Renal cortical epithelial cell (primary cell): Measurements from ENCODE around the gene ACAT2. TPM values are rescaled to one million over a fixed set of nuclear protein-coding genes. Genes with fewer than 3 reads are reported as not detected.
"Not testable (repeated sequence)": the region's sequence is repeated elsewhere in the genome, so short reads cannot be mapped to it uniquely, and the experiment has no call there.

Source experiments
- DNase-seq: peaks from one replicate; pipeline ENCODE4 v3.0.0-alpha.2; 2011; ENCODE audit warnings: low read depth
- total RNA-seq: library from RNA; depleted of rRNA; stranded (reverse); fragments of >200 nt; gene quantifications from 2 replicates; pipeline ENCODE4 v1.2.3, GENCODE V29; 2014

Gene ACAT2
- total RNA-seq, 1 donor from 2014 or later: 17.4 TPM

DNA sequence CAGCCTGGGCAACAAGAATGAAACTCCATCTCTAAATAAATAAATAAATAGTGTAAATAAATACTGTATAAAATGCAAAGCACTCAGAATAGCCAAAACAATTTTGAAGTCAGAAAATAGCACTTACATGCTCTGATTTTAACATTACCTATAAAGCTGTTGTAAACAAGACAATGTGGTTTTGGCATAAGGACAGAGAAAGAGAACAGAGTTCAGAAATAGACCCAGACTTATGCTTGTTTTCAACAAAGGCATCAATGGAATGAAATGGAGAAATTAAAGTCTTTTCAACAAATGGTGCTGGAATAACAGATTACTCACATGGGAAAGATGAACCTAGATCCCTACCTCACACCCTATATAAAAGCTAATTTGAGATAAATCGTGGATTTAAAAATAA, 10.4 kb downstream of the ACAT2 start:
- DNase-seq: no peak

DNA sequence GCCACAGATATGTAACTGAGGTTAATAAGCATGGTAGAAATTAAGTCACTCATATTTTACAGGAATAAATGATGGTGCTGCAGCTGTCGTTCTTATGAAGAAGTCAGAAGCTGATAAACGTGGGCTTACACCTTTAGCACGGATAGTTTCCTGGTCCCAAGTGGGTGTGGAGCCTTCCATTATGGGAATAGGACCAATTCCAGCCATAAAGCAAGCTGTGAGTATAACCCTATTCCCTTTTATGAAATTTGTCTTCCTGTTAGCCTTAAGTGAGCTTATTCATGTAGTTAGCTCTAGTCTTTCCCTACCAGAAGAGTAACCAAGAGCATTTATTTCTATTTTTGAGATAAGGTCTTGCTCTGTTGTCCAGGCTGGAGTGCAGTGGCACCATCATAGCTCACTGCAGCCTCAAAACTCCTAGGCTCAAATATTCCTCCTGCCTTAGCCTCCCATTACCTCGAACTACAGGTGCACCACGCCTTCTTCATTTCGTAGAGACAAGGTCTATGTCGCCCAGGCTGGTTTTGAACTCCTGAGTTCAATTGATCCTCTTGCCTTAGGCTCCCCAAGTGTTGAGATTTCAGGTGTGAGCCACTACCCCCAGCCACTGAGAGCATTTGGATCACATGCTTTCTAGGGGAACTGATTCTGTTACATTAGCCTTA, 15.5 kb downstream of the ACAT2 start:
- no peak for DNase-seq

DNA sequence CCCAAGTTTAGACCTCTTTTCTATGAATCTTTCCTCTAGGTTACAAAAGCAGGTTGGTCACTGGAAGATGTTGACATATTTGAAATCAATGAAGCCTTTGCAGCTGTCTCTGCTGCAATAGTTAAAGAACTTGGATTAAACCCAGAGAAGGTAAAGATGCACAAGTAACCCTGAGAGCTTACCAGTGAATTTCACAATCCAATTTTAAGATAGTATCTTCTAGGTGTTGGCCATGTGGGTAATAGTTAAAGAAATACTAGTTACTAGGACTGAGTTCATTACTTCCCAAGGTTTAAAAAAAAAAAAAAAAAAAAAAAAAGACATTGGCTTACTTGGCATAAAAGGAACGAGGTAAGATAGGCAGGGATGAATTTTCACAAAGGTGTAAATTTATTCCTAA, 16.3 kb downstream of the ACAT2 start:
- DNase-seq: no peak

DNA sequence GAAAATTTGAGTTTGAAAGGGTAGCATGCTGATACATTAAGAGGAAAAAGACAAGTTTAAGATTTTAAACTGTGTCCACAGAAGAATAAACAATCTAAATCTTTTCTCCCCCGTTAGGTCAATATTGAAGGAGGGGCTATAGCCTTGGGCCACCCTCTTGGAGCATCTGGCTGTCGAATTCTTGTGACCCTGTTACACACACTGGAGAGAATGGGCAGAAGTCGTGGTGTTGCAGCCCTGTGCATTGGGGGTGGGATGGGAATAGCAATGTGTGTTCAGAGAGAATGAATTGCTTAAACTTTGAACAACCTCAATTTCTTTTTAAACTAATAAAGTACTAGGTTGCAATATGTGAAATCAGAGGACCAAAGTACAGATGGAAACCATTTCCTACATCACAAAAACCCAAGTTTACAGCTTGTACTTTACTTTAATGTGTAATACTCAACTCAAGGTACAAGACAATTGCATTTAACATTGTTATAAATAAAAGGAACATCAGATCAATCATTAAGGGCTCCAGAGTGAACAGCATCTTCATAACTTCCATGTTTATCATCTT, 16.8 kb downstream of the ACAT2 start:
- DNase-seq: no peak

DNA sequence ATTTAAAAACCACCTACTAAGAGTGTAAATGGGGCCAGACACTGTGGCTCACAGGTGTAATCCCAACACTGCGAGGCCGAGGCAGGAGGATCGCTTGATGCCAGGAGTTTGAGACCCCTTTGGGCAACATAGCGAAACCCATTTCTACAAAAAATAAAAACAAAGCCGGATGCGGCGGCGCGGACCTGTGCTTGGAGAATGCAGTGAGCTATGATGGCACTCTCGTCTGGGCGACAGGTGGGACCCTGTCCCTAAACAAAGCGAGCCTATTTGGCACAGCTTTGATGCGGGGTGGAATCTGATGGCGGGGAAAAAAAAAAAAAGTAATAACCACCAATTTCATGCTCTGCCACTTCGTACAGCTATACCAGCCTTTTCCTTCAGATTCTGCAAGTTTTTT, 26.4 kb downstream of the ACAT2 start:
- no peak for DNase-seq

DNA sequence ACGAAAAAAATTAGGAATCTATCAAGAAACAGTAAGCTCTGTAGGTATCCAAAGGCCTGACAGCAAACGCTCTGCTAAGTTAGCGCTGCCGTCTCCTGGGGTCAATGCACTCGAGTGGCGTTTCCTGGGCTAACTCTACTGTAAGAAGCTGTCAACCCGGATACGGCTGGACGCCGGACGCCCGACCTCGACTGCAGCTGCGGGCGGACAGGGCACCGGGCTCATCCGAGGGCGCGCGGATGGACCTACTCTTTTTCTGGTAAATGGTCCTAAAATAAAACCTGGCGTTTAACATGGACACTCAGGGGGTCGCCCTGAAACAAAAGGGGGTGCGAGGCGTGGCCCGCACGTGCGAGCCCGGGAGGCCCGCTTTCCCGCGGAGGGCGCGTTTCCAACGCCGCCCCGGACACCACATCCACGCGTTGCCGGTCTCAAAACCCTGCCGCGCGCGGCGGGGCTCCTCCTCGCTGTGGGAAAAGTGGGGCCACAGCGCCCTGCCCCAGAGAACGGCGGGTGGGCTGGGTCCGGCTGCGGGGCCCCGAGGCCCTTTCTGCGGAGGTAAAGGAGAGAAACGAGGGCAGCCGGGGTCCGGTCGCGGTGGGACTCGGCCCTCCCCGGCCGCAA, 27.0 kb downstream of the ACAT2 start:
- peak; percentile 32 for DNase-seq

DNA sequence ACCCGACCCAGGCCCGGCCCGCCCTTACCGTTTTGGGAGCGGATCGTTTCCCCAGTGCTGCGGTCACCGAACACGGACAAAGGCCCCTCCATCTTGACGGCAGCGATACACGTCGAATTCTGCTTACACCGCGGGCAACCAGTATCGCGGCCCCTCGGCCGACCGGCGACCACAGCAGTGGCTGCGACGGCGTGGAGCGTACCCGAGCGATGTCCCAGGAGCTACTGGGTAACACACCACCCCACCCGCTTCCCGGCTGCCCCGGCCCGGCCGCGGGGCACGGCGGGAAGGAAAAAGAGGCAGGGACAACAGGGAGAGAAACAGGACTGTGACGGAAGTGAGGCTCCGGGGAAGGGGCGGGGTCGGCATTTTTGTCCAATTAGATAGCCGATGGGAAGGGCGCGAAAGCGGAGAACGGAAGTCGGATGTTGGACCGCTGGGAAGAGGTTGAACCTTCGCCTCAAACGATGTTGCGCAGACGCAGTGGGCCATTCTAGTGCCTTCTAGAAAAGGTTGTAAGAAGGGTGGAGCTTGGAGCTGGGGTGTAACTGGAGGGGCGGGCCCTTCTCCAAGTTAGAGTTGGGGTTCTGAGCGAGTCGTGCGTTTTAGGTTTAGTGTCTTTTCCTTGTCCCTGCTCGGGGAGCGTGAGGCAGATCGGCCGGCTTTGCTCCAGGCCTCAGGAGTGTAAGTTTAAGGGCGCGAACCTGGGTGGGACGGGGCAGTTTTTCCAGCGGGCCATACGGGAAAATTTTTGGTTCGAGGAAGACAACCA, 27.7 kb downstream of the ACAT2 start, which contains the start of gene TCP1:
Gene TCP1, minus strand, starts transcription at position 226 of the 772 bp plus-strand sequence. Its CDS starts 134 bp downstream, at position 92.
- peak; percentile 99 for DNase-seq

DNA sequence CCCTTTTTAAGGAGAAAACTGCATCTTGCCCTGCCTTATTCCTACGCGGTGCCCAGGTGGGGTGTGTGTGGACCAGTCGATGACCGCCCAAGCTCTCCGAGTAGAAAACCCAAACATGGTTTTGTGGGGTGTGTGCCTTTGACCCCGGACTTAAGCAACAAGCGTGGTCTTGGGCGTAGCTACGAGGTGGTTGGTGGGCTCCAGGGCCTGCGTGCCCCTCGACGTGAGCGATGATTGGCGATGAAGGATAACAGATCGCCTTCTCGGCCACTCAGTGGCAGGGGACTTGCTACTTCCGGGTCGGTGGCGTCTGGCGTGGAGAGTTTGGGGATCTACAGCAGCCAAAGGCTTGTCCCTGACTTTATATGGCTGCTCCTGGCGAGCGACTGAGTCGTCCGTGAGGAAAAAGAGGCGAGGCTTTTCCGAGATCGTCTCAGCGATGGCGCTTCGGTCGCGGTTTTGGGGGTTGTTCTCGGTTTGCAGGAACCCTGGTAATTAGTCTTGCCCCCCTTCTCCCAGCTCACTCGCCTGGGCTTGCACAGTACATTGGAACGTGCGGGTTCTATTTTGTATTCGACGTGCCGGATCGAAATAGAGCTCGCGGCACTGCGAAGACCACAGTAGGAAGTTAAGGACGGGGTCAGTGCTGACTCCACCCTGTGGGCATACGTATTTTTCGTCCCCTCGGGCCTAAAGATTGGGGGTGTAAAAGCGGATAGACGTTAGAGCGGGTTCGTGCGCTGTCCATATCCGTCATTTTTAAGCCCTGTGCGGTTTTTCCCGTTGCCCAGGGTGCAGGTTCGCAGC, 28.5 kb downstream of the ACAT2 start, which contains the start of gene MRPL18:
Gene MRPL18, plus strand, starts transcription at position 319 of the 807 bp plus-strand sequence. Its CDS starts 121 bp downstream, at position 440.
- peak; percentile 96 for DNase-seq

DNA sequence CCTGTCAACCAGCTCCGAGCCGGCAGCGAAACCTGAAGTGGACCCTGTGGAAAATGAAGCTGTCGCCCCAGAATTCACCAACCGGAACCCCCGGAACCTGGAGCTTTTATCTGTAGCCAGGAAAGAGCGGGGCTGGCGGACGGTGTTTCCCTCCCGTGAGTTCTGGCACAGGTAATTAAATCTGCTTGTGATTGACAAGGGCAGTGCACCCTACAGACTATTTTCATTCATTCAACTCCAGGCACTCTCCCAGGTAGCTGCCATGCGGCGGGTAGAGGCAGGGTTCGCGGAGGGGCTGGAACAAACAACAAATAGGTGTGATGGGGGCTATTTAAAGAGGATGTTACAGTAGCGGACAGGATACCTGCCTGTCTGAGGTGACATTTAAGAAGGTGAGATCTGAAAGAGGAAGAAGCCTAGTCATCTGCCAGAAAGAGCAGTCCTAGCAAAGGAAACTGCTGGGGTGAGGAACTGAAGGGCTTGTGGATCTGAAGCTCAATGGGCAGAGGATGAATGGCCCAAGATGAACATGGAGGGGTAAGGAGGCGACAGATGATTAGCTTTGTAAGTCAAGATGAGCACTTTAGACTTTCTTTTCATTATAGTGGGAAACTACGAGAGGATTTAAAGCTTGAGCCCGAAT, 29.2 kb downstream of the ACAT2 start:
- DNase-seq: no peak

DNA sequence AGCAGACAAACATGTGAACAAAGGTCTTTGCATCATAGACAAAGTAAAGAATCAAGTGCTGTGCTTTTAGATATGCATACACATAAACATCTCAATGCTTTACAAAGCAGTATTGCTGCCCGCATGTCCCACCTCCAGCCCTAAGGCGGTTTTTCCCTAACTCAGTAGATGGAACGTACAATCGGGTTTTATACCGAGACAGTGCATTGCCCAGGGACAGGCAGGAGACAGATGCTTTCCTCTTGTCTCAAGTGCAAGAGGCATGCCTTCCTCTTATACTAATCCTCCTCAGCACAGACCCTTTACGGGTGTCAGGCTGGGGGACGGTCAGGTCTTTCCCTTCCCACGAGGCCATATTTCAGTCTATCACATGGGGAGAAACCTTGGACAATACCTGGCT, 33.1 kb downstream of the ACAT2 start:
- DNase-seq: not testable (repeated sequence)

DNA sequence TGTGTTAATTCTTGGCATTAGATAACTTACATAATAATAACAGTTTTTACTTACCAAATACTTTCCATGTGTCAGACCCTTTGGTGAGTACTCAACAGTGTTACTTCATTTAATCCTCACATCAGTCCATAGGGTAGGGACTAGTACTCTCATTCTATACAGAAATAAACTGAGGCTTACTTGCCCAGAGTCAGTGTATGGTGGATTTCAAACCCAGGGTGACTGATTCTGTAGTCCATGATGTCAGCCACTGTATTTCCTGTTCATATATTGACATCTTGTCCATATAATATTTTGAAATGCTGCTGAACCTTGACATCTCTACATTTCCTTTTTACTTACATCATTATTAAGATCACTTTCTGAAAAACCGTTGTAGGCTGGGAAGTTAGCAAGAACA, 35.7 kb downstream of the ACAT2 start:
- no peak for DNase-seq

DNA sequence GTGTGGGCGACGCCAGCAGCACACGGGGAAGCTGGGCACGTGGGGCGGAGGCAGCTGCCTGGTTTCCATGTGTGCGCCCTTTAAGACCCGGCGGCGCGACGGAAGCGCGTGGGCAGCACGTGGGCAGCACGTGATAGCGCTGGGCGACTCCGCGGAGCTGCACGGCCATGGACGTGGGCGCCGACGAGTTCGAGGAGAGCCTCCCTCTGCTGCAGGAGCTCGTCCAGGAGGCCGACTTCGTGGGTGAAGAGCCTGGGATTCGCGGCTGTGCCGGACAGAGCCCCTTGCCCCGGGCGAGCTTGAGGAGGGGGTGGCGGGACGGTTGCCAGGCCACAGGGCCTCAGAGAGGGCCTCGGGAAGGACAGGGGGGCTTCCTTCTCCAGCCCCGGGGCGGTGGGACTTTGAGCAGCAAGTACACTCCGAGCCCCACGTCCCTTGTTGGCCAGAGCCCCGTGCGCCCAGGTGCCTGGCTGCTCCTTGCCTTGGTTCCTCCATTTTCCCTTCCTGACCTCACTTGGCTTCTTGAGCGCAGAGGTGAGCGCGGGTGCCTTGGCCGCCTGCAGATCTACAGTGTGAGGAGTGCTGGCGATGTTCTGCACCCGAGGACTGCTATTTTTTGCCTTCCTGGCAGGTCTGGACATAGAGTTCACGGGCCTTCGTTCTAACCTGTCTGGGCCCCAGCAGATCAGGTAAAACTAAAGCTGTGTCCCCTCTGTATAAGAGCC, 38.5 kb downstream of the ACAT2 start, which contains the start of gene PNLDC1:
Gene PNLDC1, plus strand, starts transcription at position 136 of the 725 bp plus-strand sequence. Its CDS starts 32 bp downstream, at position 168.
- DNase-seq: no peak

DNA sequence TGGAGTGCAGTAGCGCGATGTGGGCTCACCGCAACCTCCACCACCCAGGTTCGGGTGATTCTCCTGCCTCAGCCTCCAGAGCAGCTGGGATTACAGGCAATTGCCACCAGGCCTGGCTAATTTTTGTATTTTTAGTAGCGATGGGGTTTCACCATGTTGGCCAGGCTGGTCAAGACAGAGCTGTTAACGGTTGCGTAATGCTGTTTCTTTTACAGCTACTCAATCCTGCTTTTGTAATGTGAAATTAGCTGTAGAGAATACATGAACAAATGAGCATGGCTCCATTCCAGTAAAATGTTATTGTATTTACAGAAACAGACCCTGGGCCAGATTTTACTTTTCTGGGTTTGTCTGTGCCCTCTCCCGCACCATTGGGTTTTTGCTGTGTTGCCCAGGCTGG, 40.1 kb downstream of the ACAT2 start:
- no peak for DNase-seq

DNA sequence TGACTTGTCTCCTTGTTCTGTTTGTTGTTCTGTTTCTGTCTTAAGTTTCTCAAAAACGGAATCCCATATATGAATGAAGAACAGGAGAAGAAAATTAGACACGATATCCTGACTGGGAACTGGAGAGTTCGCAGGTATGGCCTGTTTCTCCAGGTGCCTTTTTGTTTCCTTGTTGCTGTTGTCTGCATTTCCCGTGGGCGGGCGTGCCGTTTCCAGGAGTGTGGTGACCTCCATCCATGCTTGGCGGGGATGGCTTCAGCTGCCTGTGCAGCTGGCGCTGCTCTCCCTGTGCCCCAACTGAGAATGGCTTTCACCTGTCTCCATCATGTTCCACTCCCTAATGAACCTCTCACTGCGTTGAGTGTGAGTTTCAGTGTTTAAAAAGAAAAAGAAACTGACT, 42.7 kb downstream of the ACAT2 start:
- no peak for DNase-seq

DNA sequence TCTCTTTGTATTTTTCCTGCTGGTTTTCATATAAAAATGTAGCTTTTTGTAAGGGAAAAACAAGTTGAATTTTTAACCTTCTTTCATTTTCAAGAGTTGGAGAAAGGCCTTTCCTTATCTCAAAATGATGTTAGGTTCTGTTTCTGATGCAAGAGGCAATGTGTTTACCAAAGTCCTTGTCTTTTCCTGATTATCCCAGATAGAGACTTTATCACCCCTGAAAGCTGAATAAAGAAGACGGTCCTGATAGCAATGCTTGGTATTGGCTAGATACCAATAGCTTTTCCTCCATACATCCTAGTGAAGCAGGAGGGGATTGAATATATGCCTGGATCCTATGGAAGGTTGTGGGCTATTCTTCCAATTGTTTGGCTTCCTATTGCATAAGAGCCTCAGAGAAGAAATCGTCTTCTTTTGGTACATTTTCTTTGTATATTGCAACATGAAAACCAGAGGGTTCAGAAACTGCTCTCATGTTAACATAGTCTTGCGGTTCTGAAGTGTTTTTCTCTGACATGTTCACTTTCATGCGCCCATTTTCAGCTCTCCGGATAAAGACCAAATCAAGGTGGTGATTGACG, 43.7 kb downstream of the ACAT2 start:
- DNase-seq: no peak

DNA sequence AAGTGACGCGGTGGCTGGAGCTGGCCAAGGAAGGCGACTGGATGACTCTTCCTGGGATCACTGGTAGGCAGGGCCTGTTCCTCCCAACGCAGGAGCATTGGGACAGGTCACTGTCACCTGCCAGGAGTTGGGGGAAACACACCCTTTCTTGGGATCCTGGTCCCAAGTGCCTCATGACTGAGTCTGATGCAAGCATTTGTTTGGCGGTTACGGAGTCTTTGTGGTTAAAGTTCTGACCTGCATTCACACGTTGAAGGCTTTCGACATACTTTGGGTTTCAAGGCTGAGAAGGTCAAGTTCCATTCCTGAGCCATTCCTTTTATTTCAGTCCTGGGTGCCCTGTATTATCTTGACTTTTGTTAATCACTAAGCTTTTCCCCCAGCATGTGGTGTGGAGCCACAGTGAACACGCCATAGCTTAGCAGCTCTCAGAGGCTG, 44.2 kb downstream of the ACAT2 start:
- peak; percentile 68 for DNase-seq

DNA sequence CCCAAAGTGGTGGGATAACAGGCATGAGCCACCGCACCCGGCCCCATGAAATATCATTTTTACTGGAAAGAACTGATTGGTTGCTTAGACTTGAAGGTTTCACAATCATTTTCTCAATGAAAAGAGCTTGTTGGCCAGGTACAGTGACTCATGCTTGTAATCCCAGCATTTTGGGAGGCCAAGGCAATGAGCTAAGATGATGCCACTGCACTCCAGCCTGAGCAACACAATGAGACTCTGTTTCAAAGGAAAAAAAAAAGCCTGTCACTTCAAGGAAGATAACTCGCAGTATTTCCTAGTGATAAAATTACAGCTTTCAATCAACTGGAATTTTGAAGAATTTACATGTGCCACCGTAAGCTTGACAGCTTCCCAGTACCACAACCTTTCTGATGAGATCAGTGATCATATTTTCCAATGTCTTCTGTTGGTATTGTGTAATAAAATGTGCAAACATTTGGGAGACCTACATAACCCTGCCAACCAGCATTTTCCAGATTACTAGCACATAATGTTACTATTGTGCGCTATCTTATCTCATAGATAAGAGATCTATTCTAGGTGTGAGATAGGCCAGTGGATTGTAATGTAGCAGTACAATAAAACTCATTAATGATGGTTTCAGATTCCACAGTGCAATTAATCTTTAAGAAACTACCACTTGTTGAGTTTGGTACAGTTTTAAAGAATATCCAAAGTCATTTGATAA, 45.5 kb downstream of the ACAT2 start:
- peak; percentile 28 for DNase-seq

DNA sequence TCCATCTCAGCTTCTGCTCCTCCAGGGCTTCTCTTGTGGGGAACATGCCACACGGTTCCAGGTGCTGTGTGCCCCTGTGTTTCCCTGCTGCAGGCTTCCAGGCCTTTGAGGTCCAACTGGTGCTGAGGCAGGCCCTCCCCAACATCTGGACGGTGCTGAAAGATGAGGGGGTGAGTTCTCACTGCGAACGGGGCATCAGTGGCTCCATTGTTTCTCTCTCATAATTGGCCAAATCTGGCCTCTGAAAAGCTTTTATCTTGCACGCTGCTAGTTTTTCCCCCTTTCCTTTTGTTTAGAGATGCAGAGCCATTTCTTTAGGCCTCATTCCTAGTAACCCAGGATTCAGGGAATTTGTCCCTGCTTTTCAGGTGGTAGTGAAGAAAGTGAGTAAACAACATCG, 46.8 kb downstream of the ACAT2 start:
- DNase-seq: no peak

DNA sequence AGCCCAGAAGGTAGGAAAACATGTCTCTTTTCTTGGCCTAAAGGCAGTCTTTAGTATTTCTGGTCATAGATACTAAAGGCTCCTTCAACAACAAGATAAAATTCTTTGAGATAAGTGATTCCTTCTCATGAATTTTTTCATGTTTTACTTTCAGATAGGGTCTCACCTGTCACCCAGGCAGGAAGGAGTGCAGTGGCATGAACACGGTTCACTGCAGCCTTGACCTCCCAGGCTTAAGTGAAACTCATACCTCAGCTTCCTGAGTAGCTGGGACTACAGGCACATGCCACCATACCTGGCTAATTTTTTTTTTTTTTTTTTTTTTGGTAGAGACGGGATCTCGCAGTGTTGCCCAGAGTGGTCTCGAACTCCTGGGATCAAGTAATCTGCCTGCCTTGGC, 47.3 kb downstream of the ACAT2 start:
- no peak for DNase-seq
